ENCODE data around the gene CHRD.

The CHRD gene

DNA sequence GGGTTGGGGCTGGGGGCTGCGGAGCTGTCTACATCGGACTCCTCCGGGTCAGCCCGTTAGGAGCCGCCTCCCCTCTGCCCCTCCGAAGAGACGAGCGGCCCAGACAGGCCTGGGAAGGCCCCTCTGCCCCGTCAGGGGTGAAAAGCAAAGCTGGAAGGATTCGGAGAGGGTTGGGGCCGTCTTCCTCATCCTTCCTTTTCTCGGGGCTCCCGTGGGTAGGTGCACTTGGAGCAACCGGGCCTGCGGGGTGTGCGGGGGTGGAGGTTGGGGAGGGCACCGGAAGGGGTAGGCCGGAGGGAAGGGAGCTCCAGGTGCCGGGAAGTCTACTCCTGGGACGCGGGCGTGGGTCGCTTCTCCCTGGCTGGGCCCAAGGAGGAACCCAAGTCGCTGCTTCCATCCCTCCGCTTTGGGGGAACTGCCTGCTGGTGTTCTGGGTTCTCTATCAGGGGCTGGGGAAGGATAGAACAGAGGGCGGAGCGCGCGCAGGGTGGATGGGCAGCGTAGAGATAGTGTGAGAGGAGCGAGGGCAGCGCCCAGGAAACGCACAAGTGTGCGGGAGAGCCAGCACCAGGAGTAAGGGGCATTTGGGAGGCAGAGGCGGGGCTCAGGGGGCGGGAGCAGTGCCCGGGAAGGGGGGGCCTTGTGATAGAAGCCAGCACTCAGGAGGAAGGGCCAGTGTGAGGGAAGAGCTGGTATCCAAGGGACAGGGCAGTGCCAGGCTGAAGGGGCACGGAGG is 17.8 kb upstream of the CHRD start:
- TF ChIP-seq POLR2A (IDR thresholded peaks at IDR 0.05; ENCODE audit: low read depth, low read length): peak; percentile 26; the same call in 1 of the 2 replicates
- FAIRE-seq (no peak), DNase-seq (ENCODE audit: insufficient read length, low spot score) (peak; percentile 67)

GRCh38 chr3:184362668-184363546 is 16.9 kb upstream of the CHRD start:
- peak; percentile 93 for FAIRE-seq
- TF ChIP-seq POLR2A (IDR thresholded peaks at IDR 0.05; ENCODE audit: low read depth, low read length): peak; percentile 67
- peak; percentile 96 for DNase-seq (ENCODE audit: insufficient read length, low spot score)

- no peak for TF ChIP-seq POLR2A (IDR thresholded peaks at IDR 0.05; ENCODE audit: low read depth, low read length)
- FAIRE-seq (no peak), DNase-seq (ENCODE audit: insufficient read length, low spot score) (no peak)
Observed at GRCh38 chr3:184366619-184367289, 13.1 kb upstream of the CHRD start.

DNA sequence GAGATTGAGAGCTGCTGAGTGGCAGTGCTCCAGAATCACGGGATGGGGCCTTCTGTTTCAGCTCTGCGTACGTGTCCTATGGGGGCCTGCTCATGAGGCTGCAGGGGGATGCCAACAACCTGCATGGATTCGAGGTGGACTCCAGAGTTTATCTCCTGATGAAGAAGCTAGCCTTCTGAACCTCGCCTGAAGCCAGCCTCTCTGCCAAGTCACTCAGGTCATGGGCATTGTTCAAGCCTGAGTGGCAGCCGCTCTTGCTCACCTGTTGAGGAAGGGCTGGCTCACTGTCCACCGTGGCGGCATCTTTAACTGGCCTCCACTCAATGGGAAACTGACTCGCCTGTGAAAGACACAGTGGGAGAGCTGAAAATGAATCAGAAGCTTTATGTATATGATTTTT is 11.7 kb upstream of the CHRD start:
- FAIRE-seq (no peak), DNase-seq (ENCODE audit: insufficient read length, low spot score) (no peak)
- no peak for TF ChIP-seq POLR2A (IDR thresholded peaks at IDR 0.05; ENCODE audit: low read depth, low read length)

DNA sequence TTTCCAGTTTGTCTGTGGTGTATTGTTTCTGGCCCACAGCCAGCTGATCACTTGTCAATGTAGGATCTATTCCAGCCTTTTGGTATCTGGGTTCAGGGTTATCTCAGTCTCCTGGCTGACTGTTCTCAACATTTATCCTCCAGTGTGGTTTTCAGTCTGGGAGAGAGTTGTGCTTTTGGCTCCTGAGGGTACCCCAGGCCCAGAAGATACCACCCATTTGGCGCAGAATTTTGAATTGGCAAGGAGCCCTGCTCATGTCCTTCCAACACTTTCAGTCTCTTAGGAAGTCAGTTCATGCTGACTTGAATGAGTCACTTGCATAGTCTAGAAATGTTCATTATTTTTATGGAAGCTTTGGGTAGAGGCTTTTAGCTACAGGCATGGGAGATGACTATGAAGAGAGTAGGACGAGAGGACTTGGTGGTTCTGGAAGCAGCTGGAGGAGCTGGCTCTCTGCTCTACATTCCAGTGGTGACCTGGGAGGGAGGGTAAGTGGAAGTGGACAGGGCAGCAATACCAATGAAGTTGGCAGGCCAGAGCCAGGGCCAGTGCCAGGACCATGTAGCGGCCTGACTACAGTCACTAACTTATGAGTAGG is 11.2 kb upstream of the CHRD start:
- FAIRE-seq (no peak), DNase-seq (ENCODE audit: insufficient read length, low spot score) (peak; percentile 47)
- no peak for TF ChIP-seq POLR2A (IDR thresholded peaks at IDR 0.05; ENCODE audit: low read depth, low read length)

DNA sequence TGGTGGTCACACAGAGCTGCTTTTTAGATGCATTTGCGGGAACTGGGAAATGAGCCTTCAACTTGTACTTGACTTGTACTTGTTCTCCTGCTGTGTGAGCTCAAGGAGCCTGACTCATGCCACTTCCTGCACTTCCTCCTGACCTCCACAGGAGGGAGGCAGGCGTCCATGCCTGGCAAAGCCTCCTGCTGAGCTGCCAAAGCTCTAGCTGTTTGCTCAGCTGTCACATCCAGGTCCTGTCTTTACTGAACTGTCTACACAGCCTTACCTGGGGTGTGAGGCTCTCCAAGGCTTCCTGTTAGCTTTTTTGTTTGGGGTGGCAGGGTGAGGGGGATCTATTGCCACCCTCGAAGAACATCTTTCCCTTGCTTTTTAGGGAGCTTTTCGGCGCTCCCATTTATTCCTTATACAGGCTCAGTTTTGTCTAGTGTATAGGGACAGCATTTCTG is 8.3 kb upstream of the CHRD start:
- FAIRE-seq (peak; percentile 97), DNase-seq (ENCODE audit: insufficient read length, low spot score) (peak; percentile 98)
- TF ChIP-seq POLR2A (IDR thresholded peaks at IDR 0.05; ENCODE audit: low read depth, low read length): no peak

- TF ChIP-seq POLR2A (IDR thresholded peaks at IDR 0.05; ENCODE audit: low read depth, low read length): no peak
- FAIRE-seq: no peak
- no peak for DNase-seq (ENCODE audit: insufficient read length, low spot score)
Observed at GRCh38 chr3:184372296-184372821, 7.5 kb upstream of the CHRD start.

DNA sequence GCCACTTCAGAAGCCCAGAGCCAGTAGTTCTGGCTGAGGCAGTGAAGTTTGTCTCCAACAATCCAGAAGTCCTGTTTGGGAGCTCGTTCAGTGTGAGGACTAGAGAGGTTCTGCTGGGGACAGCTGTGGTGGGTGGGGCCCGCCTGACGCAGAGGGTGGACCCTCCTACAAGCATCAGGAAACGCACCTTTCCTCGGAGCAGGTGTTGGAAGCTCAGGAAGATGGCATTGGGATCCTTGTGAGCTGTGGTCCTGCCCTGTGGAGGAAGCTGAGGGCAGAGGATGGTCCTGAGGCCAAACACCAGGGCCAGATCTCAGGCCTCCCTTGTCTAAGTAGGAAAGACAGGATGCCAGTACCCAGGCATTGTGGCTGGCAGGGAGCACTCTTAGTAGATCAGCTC is 6.9 kb upstream of the CHRD start:
- TF ChIP-seq POLR2A (IDR thresholded peaks at IDR 0.05; ENCODE audit: low read depth, low read length): no peak
- no peak for FAIRE-seq

GRCh38 chr3:184373422-184373821 is 6.4 kb upstream of the CHRD start:
- FAIRE-seq (peak; percentile 72), DNase-seq (ENCODE audit: insufficient read length, low spot score) (peak; percentile 87)
- no peak for TF ChIP-seq POLR2A (IDR thresholded peaks at IDR 0.05; ENCODE audit: low read depth, low read length)

More for the DNA sequence above, 6.9 kb upstream of the CHRD start:
- DNase-seq (ENCODE audit: insufficient read length, low spot score): no peak

DNA sequence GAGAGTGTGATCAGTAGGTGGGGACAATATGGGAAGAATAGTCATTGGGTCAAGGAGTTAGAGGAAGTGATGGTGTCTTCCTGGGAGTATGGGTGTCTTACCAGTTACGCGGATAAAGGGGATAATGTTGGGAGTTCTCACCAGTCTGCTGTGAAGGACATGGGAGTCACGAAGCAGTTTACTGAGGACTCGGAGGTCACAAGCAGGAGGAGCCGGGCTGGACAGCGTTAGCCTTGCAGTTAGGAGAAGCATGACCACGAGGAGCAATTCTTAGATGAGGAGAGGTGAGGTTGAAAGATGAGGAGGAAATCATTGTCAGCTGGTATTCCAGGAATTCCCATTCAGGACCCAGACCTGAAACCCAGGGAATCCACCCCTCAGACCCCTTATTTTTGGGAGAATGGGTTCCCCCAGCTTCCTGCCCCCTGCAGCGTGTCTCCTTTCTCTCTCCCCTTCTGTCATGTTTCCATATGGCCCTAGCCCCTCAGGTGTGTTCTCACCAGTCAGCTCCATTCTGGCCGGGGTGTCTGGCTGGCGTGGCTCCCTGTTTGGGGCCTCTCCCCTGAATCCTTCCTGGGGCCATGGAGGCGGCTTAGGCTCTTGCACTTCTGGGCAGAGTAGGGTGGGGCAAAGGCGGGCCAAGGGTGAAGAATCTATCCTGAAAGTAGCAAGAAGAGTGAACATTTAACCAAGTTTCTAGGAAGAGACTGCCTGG is 4.0 kb upstream of the CHRD start:
- DNase-seq (ENCODE audit: insufficient read length, low spot score): no peak
- no peak for TF ChIP-seq POLR2A (IDR thresholded peaks at IDR 0.05; ENCODE audit: low read depth, low read length)
- FAIRE-seq: no peak

- TF ChIP-seq POLR2A (IDR thresholded peaks at IDR 0.05; ENCODE audit: low read depth, low read length): no peak
- DNase-seq (ENCODE audit: insufficient read length, low spot score) (no peak), FAIRE-seq (no peak)
Observed at GRCh38 chr3:184377374-184377773, 2.5 kb upstream of the CHRD start.

GRCh38 chr3:184377882-184378445 is 1.9 kb upstream of the CHRD start, which contains the start of gene THPO:
TSS of gene THPO (minus strand) at chr3:184378207. CDS start at chr3:184376259, 1,948 bp downstream.
- TF ChIP-seq POLR2A (IDR thresholded peaks at IDR 0.05; ENCODE audit: low read depth, low read length): no peak
- DNase-seq (ENCODE audit: insufficient read length, low spot score) (no peak), FAIRE-seq (no peak)

Measured in H54 (cell line).